Kidney (tissue), 14 donors: ENCODE data around the gene PGM2. TPM values are rescaled to one million over a fixed set of nuclear protein-coding genes. Genes with fewer than 3 reads are reported as not detected.
A peak's percentile ranks its signal among the peaks of the same experiment; 100 is the strongest.

Experiments
- DNase-seq, 5 donors: peaks; one replicate each; pipeline ENCODE4 v3.0.0-alpha.2; 2013 to 2020
- FAIRE-seq: peaks from 2 replicates; lab custom pipeline; 2012; peaks lifted over from hg19 to GRCh38; lab: Jason Lieb, UNC
- H3K27ac ChIP-seq, 2 donors: one replicate each; pipeline ENCODE4 v1.7.0; 2013; ENCODE audit warnings: low read depth in 2 of 2, low read length in 2 of 2, inconsistent platforms in 1 of 2
- H3K27me3 ChIP-seq: one replicate; pipeline ENCODE4 v1.7.1; 2013; ENCODE audit warnings: low read length, inconsistent platforms; ENCODE audit not compliant: control insufficient read depth, insufficient read depth
- H3K36me3 ChIP-seq, 3 donors: one replicate each; pipeline versions ENCODE4 v1.7.0 to v1.7.1; 2013; ENCODE audit warnings: low read length in 3 of 3, control low read depth in 1 of 3, inconsistent platforms in 1 of 3; ENCODE audit not compliant: insufficient read depth in 3 of 3, control insufficient read depth in 2 of 3
- H3K4me1 ChIP-seq, 3 donors: one replicate each; pipeline versions ENCODE4 v1.7.0 to v1.7.1; 2013; ENCODE audit warnings: low read length in 3 of 3, inconsistent platforms in 1 of 3, low read depth in 1 of 3; ENCODE audit not compliant: control insufficient read depth in 2 of 3, insufficient read depth in 2 of 3
- H3K4me3 ChIP-seq, 3 donors: one replicate each; pipeline versions ENCODE4 v1.7.0 to v1.8.1; 2013; ENCODE audit warnings: low read length in 3 of 3, control low read depth in 1 of 3, inconsistent platforms in 1 of 3
- H3K9ac ChIP-seq, 3 donors: one replicate each; pipeline versions ENCODE4 v1.7.0 to v1.7.1; 2013; ENCODE audit warnings: low read length in 3 of 3, control low read depth in 1 of 3, inconsistent platforms in 1 of 3
- H3K9me3 ChIP-seq, 3 donors: one replicate each; pipeline versions ENCODE4 v1.7.0 to v1.7.1; 2013; ENCODE audit warnings: low read length in 3 of 3, control low read depth in 1 of 3, inconsistent platforms in 1 of 3; ENCODE audit not compliant: control insufficient read depth in 2 of 3, insufficient read depth in 1 of 3
- CTCF ChIP-seq: IDR thresholded peaks from 3 replicates; pipeline ENCODE4 v1.5.1; 2012; ENCODE audit warnings: mild to moderate bottlenecking, moderate library complexity, borderline replicate concordance; ENCODE audit not compliant: insufficient read depth; ENCODE audit errors: extremely low read depth
- intact Hi-C: fragments of 100-400 bp; cut with DNase I; formaldehyde crosslinking; loops from one replicate; pipeline ENCODE4 v1.11.1; 2022
- polyA plus RNA-seq: library from polyadenylated mRNA; stranded (reverse); fragments of 350-450 nt; fragmentation: Illumina TruSeq; extraction: RNeasy Lipid Tissue Mini Kit (QIAGEN cat#74804); gene quantifications from one replicate; pipeline ENCODE4 v1.2.3, GENCODE V29; 2014; ENCODE audit warnings: low read depth, low replicate concordance; ENCODE audit not compliant: insufficient read depth
- total RNA-seq: library from RNA; stranded (reverse); fragmentation: NEBNext Ultra II Directional; extraction: Animal tissue kit (Norgen Biotek cat#: 25700); gene quantifications from one replicate; pipeline ENCODE4 v1.2.1, GENCODE V29; 2021
- donor health status: control.
- donor health status: control.
- donor health status: control.
- donor health status: control.
- donor health status: control.
- donor health status: DM: yes; HTN: yes; CAD: no.
- donor health status: Normal renal cell carcinoma (clear cell type).

The PGM2 gene
- total and polyA plus RNA-seq, 2 donors from 2014 or later, result 15.5 to 30.7 TPM

- H3K4me3 ChIP-seq, result no peak overlapping the region
- H3K9me3 ChIP-seq, result no peaks in the 10 kb centered on the region
- DNase-seq, result no peak
- H3K9ac ChIP-seq, result no peak overlapping the region
- H3K4me1 ChIP-seq, result peaks cover 0 to 3% (median 0%) of the 10 kb centered on the region in 3 donors
- TF ChIP-seq CTCF, result no peak
- intact Hi-C loops, result loop anchor here (10.0 kb wide), 2 partner anchors 195 to 235 kb away; no protein-coding TSS in a partner anchor
- H3K27ac ChIP-seq, result no peak overlapping the region
- no peak for FAIRE-seq
- no peaks in the 10 kb centered on the region for H3K36me3 ChIP-seq
- H3K27me3 ChIP-seq, result no peaks in the 10 kb centered on the region
Measured at GRCh38 chr4:37799941-37800554, 26.4 kb upstream of the PGM2 start.

- intact Hi-C loops, result loop anchor here (10.0 kb wide), 1 partner anchor 233 kb away; no protein-coding TSS in a partner anchor
- Histone ChIP-seq H3K36me3 (no peaks in the 10 kb centered on the region), H3K4me1 (no peaks in the 10 kb centered on the region), H3K27me3 (no peaks in the 10 kb centered on the region), H3K9ac (no peak overlapping the region), H3K9me3 (no peaks in the 10 kb centered on the region), H3K4me3 (no peak overlapping the region), H3K27ac (no peak overlapping the region)
- DNase-seq (peak in 4 of 5 donors; percentile 75 to 94 (median 80)), FAIRE-seq (peak; percentile 80)
- peak; percentile 87 for TF ChIP-seq CTCF
Measured at GRCh38 chr4:37802068-37802666, 24.3 kb upstream of the PGM2 start.

- intact Hi-C loops, result loop anchor here (10.0 kb wide), 1 partner anchor 231 kb away; no protein-coding TSS in a partner anchor
- DNase-seq, result peak in 2 of 5 donors; percentile 61 to 80
Measured at GRCh38 chr4:37803348-37803973, 23.0 kb upstream of the PGM2 start.

More at GRCh38 chr4:37803348-37803973, 23.0 kb upstream of the PGM2 start:
- Histone ChIP-seq H3K27ac (no peak overlapping the region), H3K27me3 (no peaks in the 10 kb centered on the region), H3K9me3 (no peaks in the 10 kb centered on the region), H3K4me1 (no peaks in the 10 kb centered on the region), H3K4me3 (no peak overlapping the region), H3K9ac (no peak overlapping the region), H3K36me3 (no peaks in the 10 kb centered on the region)
- TF ChIP-seq CTCF, result peak; percentile 49
- peak; percentile 97 for FAIRE-seq
